ENCODE results near the gene HPS4. TPM values are rescaled to one million over a fixed set of nuclear protein-coding genes. Genes with fewer than 3 reads are reported as not detected.
"Not testable (repeated sequence)": the region's sequence is repeated elsewhere in the genome, so short reads cannot be mapped to it uniquely, and the experiment has no call there.

The HPS4 gene
- total RNA-seq, 4 donors from 2014 or later: 22.8 to 74.3 (median 47.0) TPM

GRCh38 chr22:26416670-26417276 lies 66.8 kb downstream of the HPS4 start:
- Histone ChIP-seq H3K27me3 (no peaks in the 10 kb centered on the region), H3K4me1 (no peaks in the 10 kb centered on the region), H3K9me3 (no peaks in the 10 kb centered on the region), H3K27ac (no peak overlapping the region), H3K4me3 (no peak overlapping the region), H3K36me3 (no peaks in the 10 kb centered on the region)
- no peak for DNase-seq
- TF ChIP-seq CTCF (IDR thresholded peaks at IDR 0.05) (no peak), POLR2A (IDR thresholded peaks at IDR 0.05) (no peak)

DNA sequence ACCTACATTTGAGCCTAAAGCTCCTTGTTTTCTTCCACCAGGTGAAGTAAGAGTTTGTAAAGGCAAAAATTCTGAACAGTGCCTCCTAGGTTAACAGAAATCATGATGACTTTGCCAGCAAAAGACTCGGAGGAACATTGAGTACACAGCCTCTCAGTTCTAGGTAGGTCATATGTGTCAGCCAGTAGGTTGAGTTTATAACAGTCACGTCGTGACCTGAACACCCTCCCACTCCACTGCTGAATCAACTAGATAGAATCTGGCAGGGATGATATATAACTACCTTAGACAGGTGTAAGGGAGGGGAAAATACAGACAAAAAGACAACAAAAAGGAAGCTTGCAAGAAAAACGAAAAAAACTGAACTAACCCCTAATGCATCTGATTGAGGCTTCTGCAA lies 67.3 kb downstream of the HPS4 start:
- Histone ChIP-seq H3K27me3 (no peaks in the 10 kb centered on the region), H3K9me3 (no peaks in the 10 kb centered on the region), H3K27ac (no peak overlapping the region), H3K36me3 (no peaks in the 10 kb centered on the region), H3K4me3 (no peak overlapping the region), H3K4me1 (no peaks in the 10 kb centered on the region)
- TF ChIP-seq POLR2A (IDR thresholded peaks at IDR 0.05) (no peak), CTCF (IDR thresholded peaks at IDR 0.05) (no peak)
- no peak for DNase-seq

DNA sequence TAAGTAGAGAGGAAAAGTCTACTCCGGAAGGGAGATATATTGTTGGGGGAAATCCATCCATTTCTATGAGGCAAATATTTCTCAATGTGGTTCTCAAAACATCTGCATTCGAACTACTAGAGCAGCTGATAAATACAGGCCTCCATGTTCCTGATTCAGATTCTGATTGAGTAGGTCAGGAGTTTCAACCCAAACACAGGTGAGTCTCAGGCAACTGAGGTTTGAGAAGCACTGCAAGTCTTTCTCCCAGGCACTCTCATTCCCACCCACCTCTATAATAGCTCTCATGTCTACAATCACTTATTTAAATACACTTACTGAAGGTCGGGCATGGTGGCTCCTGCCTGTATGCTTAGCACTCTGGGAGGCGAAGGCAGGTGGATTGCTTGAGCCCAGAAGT lies 69.2 kb downstream of the HPS4 start:
- Histone ChIP-seq H3K9me3 (no peaks in the 10 kb centered on the region), H3K4me3 (no peak overlapping the region), H3K27me3 (no peaks in the 10 kb centered on the region), H3K27ac (no peak overlapping the region), H3K36me3 (no peaks in the 10 kb centered on the region), H3K4me1 (no peaks in the 10 kb centered on the region)
- TF ChIP-seq CTCF (IDR thresholded peaks at IDR 0.05) (no peak), POLR2A (IDR thresholded peaks at IDR 0.05) (no peak)
- DNase-seq: no peak

DNA sequence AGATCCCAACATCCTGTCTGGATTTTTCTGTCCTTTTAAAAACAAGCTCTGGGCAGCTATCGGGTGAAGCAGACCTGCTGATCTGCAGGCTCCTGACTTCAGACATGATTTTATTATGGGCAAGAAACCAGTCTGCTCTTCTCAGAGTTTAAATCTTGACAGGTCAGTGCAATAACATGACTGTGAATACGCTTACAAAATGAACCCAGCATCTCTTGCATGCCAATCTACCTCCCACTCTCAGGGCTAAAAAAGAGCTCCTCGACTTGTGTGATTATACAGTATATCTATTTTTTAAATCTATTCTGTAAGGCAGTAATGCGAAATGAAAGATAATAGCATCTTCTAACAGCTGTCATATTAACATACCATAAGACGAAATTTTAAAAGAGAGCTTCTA lies 73.2 kb downstream of the HPS4 start:
- no peaks in the 10 kb centered on the region for H3K4me1 ChIP-seq
- no peak overlapping the region for H3K27ac ChIP-seq
- H3K9me3 ChIP-seq: no peaks in the 10 kb centered on the region
- no peak overlapping the region for H3K4me3 ChIP-seq
- TF ChIP-seq CTCF (IDR thresholded peaks at IDR 0.05) (no peak), POLR2A (IDR thresholded peaks at IDR 0.05) (no peak)
- no peak for DNase-seq
- H3K36me3 ChIP-seq: no peaks in the 10 kb centered on the region
- no peaks in the 10 kb centered on the region for H3K27me3 ChIP-seq

GRCh38 chr22:26409719-26410335 lies 73.8 kb downstream of the HPS4 start:
- H3K4me1 ChIP-seq: no peaks in the 10 kb centered on the region
- H3K27ac ChIP-seq: no peak overlapping the region
- no peak for DNase-seq
- no peak overlapping the region for H3K4me3 ChIP-seq
- no peaks in the 10 kb centered on the region for H3K36me3 ChIP-seq
- no peaks in the 10 kb centered on the region for H3K9me3 ChIP-seq
- TF ChIP-seq POLR2A (IDR thresholded peaks at IDR 0.05): no peak
- no peak for TF ChIP-seq CTCF (IDR thresholded peaks at IDR 0.05)
- no peaks in the 10 kb centered on the region for H3K27me3 ChIP-seq

DNA sequence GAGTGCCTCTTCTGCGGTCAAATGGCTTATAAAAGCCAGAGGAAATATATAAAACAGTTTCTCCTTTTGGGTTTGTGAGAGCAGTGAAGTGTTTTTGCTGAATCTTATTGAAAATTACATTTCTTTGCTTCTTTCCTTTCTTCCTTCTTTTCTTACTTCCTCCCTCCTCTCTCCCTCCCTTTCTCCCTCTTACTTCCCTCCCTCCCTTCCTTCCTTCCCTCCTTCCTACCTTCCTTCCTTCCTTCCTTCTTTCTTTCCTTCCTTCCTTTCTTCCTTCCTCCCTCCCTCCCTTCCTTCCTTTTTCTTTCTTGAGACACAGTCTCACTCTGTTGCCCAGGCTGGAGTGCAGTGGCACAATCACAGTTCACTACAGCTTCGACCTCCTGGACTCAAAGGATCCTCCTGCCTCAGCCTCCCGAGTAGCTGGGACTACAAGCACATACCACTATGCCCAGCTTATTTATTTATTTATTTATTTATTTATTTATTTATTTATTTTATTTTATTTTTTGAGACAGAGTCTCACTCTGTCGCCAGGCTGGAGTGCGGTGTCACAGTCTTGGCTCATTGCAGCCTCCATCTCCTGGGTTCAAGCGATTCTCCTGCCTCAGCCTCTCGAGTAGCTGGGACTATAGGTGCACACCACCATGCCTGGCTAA lies 74.9 kb downstream of the HPS4 start:
- H3K27ac ChIP-seq, H3K4me1 ChIP-seq: not testable (repeated sequence)

More for the DNA sequence above, 74.9 kb downstream of the HPS4 start:
- not testable (repeated sequence) for H3K9me3 ChIP-seq, H3K27me3 ChIP-seq, DNase-seq, H3K4me3 ChIP-seq, H3K36me3 ChIP-seq

Data from Peyer's patch (tissue), 4 donors.